ENCODE results near the gene CCR7. TPM values are rescaled to one million over a fixed set of nuclear protein-coding genes. Genes with fewer than 3 reads are reported as not detected.

CCR7 gene
- polyA plus RNA-seq, 2 of the 4 experiments (the other 2 are of a cell fraction) = 0.84 to 1.4 TPM

GRCh38 chr17:40510328-40510648 is 55.0 kb downstream of the CCR7 start (continued):
- TF ChIP-seq ATOH8 (CRISPR knock-in tag; IDR thresholded peaks at IDR 0.05; ENCODE audit: low read depth) = no peak; the same call in 1 of the 2 replicates
- peak; percentile 91 for TF ChIP-seq FOSL2 (IDR thresholded peaks at IDR 0.05)
- TF ChIP-seq FOSL2 (CRISPR knock-in tag; IDR thresholded peaks at IDR 0.05) = peak; percentile 98
- TF ChIP-seq EHF (CRISPR knock-in tag; IDR thresholded peaks at IDR 0.05) = 0 out of 2 replicates have a peak, but pooled peaks have one; percentile 28
- no peak for TF ChIP-seq POLR2AphosphoS2 (conservative IDR thresholded peaks at IDR 0.05; ENCODE audit: low read length)
- peak; percentile 32; the same call in 1 of the 3 replicates for TF ChIP-seq BCL3 (IDR thresholded peaks at IDR 0.05)
- no peak for TF ChIP-seq TFCP2L1 (CRISPR knock-in tag; IDR thresholded peaks at IDR 0.05)
- TF ChIP-seq HES2 (IDR thresholded peaks at IDR 0.05) = no peak
- TF ChIP-seq JUNB (IDR thresholded peaks at IDR 0.05) = peak; percentile 88
- no peak for TF ChIP-seq NFE2L2 (conservative IDR thresholded peaks at IDR 0.05; ENCODE audit: low read length)
- 0 out of 2 replicates have a peak, but pooled peaks have one; percentile 2 for TF ChIP-seq ESRRA (IDR thresholded peaks at IDR 0.05; ENCODE audit: borderline replicate concordance, low read length)
- TF ChIP-seq REST (IDR thresholded peaks at IDR 0.05) = no peak
- TF ChIP-seq HOXB5 (CRISPR knock-in tag; IDR thresholded peaks at IDR 0.05) = peak; percentile 62; the same call in 1 of the 2 replicates
- TF ChIP-seq RNF2 (IDR thresholded peaks at IDR 0.05; ENCODE audit: borderline replicate concordance, low read depth) = no peak
- TF ChIP-seq USF2 (IDR thresholded peaks at IDR 0.05) = peak; percentile 58
- TF ChIP-seq CBX8 (IDR thresholded peaks at IDR 0.05) = no peak
- peak; percentile 85 for TF ChIP-seq PBX3 (IDR thresholded peaks at IDR 0.05)
- no peak for TF ChIP-seq FOSB (CRISPR knock-in tag; IDR thresholded peaks at IDR 0.05)
- TF ChIP-seq GATA3 (IDR thresholded peaks at IDR 0.05; ENCODE audit: borderline replicate concordance) = peak; percentile 96
- TF ChIP-seq ZNF302 (CRISPR knock-in tag; IDR thresholded peaks at IDR 0.05) = peak; percentile 61; the same call in 1 of the 2 replicates
- TF ChIP-seq BHLHE40 (IDR thresholded peaks at IDR 0.05; ENCODE audit: low read depth, low read length) = 0 out of 2 replicates have a peak, but pooled peaks have one; percentile 36
- no peak for TF ChIP-seq MAFK (IDR thresholded peaks at IDR 0.05; ENCODE audit: partially characterized antibody)
- TF ChIP-seq HDAC2 (IDR thresholded peaks at IDR 0.05) = no peak
- no peak for TF ChIP-seq KDM5A (IDR thresholded peaks at IDR 0.05)
- TF ChIP-seq MYC (IDR thresholded peaks at IDR 0.05; ENCODE audit: borderline replicate concordance, low read length) = peak; percentile 77; the same call in 1 of the 2 replicates
- no peak for TF ChIP-seq POLR2A (IDR thresholded peaks at IDR 0.05; ENCODE audit: low read length)
- TF ChIP-seq RAD21 (conservative IDR thresholded peaks at IDR 0.05 in 1 of 2, IDR thresholded peaks at IDR 0.05 in 1 of 2) = peak in 1 of 2 experiments; percentile 25; a peak in 1 of 5 replicates
